Measurements from ENCODE around the gene PRR16. TPM values are rescaled to one million over a fixed set of nuclear protein-coding genes. Genes with fewer than 3 reads are reported as not detected.
A peak's percentile ranks its signal among the peaks of the same experiment; 100 is the strongest.

PRR16 gene
- total RNA-seq, 2 experiments from 2014 or later = not detected

GRCh38 chr5:120465436-120465961, 1.4 kb downstream of the PRR16 start:
- Mint-ChIP-seq H3K4me1 (ENCODE audit: low read depth) (peaks cover 17% of the 10 kb centered on the region), H3K27me3 (ENCODE audit: low read depth) (peaks cover 46% of the 10 kb centered on the region), H3K9me3 (ENCODE audit: insufficient read depth) (no peaks in the 10 kb centered on the region), H3K36me3 (ENCODE audit: low read depth) (no peaks in the 10 kb centered on the region), H3K27ac (no peak overlapping the region), H3K4me3 (peak overlapping the region; percentile 56)
- DNase-seq = no peak
- CTCF ChIA-PET = no interaction called here
- ATAC-seq = peak; percentile 45
- POLR2A ChIA-PET = no interaction called here

GRCh38 chr5:120466341-120467006, 2.4 kb downstream of the PRR16 start:
- Mint-ChIP-seq H3K4me1 (ENCODE audit: low read depth) (peaks cover 17% of the 10 kb centered on the region), H3K27me3 (ENCODE audit: low read depth) (peaks cover 46% of the 10 kb centered on the region), H3K9me3 (ENCODE audit: insufficient read depth) (no peaks in the 10 kb centered on the region), H3K27ac (no peak overlapping the region), H3K4me3 (no peak overlapping the region), H3K36me3 (ENCODE audit: low read depth) (no peaks in the 10 kb centered on the region)
- DNase-seq = no peak
- ATAC-seq = no peak
- CTCF ChIA-PET = no interaction called here
- POLR2A ChIA-PET = no interaction called here

GRCh38 chr5:120471971-120472370, 7.9 kb downstream of the PRR16 start:
- H3K4me1 Mint-ChIP-seq (ENCODE audit: low read depth) = no peaks in the 10 kb centered on the region
- no peak overlapping the region for H3K27ac Mint-ChIP-seq
- CTCF ChIA-PET = interaction anchor here (2.0 kb wide), 1 partner anchor 14 kb away, joined by 8 read pairs; no protein-coding TSS in a partner anchor
- no peak overlapping the region for H3K4me3 Mint-ChIP-seq
- DNase-seq (no peak), ATAC-seq (no peak)
- no peaks in the 10 kb centered on the region for H3K9me3 Mint-ChIP-seq (ENCODE audit: insufficient read depth)
- POLR2A ChIA-PET = no interaction called here
- peaks cover 9% of the 10 kb centered on the region for H3K27me3 Mint-ChIP-seq (ENCODE audit: low read depth)
- no peaks in the 10 kb centered on the region for H3K36me3 Mint-ChIP-seq (ENCODE audit: low read depth)

- POLR2A ChIA-PET = no interaction called here
- Mint-ChIP-seq H3K27ac (no peak overlapping the region), H3K4me1 (ENCODE audit: low read depth) (no peaks in the 10 kb centered on the region), H3K27me3 (ENCODE audit: low read depth) (peaks cover 4% of the 10 kb centered on the region), H3K36me3 (ENCODE audit: low read depth) (no peaks in the 10 kb centered on the region), H3K9me3 (ENCODE audit: insufficient read depth) (no peaks in the 10 kb centered on the region), H3K4me3 (no peak overlapping the region)
- CTCF ChIA-PET = no interaction called here
- ATAC-seq = no peak
- DNase-seq = no peak
Observed at GRCh38 chr5:120472911-120473310, 8.8 kb downstream of the PRR16 start.

DNA sequence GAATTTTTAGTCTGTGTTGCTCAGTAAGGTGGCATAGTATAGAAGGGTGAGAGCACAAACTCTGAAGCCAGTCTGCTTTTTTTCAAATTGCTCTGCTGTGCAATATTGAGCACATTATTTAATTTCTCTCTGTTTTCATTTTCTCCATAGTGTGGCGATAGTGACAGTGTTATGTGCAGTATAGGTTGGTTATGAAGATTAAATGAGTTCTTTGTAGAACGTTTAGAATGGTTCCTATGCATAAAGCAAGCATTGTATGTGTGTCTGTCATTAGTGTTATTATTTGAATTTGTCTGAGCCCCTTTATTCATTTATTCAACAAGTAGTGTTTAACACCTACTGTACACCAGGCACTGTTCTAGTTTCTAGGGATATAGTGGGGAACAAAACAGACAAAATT, 9.2 kb downstream of the PRR16 start:
- Mint-ChIP-seq H3K27me3 (ENCODE audit: low read depth) (peaks cover 4% of the 10 kb centered on the region), H3K4me1 (ENCODE audit: low read depth) (no peaks in the 10 kb centered on the region), H3K27ac (no peak overlapping the region), H3K36me3 (ENCODE audit: low read depth) (no peaks in the 10 kb centered on the region), H3K9me3 (ENCODE audit: insufficient read depth) (no peaks in the 10 kb centered on the region), H3K4me3 (no peak overlapping the region)
- CTCF ChIA-PET = no interaction called here
- POLR2A ChIA-PET = no interaction called here
- ATAC-seq (no peak), DNase-seq (no peak)

DNA sequence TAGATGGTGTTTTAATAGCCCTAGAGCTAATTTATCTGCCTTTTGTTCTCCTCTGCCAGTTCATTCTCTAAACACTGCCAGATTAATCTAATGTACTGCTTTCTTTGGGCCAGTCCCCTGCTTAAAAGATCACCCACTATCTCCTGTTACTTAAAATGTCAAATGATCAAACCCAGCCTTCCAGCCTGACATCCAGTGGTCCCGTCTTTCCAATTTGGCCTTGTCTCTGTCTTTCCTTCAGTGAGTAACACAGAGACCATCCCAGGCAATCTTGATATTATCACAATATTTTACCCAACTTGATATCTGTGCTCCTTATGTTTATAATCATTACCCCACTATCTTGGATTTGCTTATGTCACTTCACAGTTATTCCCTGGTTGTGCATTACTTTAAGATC, 12.0 kb downstream of the PRR16 start:
- H3K4me1 Mint-ChIP-seq (ENCODE audit: low read depth) = no peaks in the 10 kb centered on the region
- H3K9me3 Mint-ChIP-seq (ENCODE audit: insufficient read depth) = no peaks in the 10 kb centered on the region
- DNase-seq = no peak
- H3K27ac Mint-ChIP-seq = no peak overlapping the region
- no peaks in the 10 kb centered on the region for H3K36me3 Mint-ChIP-seq (ENCODE audit: low read depth)
- ChIA-PET POLR2A (no interaction called here), CTCF (no interaction called here)
- H3K4me3 Mint-ChIP-seq = no peak overlapping the region
- H3K27me3 Mint-ChIP-seq (ENCODE audit: low read depth) = peaks cover 2% of the 10 kb centered on the region
- no peak for ATAC-seq

- no peak for DNase-seq
- Mint-ChIP-seq H3K4me3 (no peak overlapping the region), H3K4me1 (ENCODE audit: low read depth) (no peaks in the 10 kb centered on the region), H3K27me3 (ENCODE audit: low read depth) (no peaks in the 10 kb centered on the region), H3K9me3 (ENCODE audit: insufficient read depth) (no peaks in the 10 kb centered on the region), H3K36me3 (ENCODE audit: low read depth) (no peaks in the 10 kb centered on the region), H3K27ac (no peak overlapping the region)
- CTCF ChIA-PET = no interaction called here
- POLR2A ChIA-PET = no interaction called here
- no peak for ATAC-seq
Observed at GRCh38 chr5:120479066-120479465, 15.0 kb downstream of the PRR16 start.

DNA sequence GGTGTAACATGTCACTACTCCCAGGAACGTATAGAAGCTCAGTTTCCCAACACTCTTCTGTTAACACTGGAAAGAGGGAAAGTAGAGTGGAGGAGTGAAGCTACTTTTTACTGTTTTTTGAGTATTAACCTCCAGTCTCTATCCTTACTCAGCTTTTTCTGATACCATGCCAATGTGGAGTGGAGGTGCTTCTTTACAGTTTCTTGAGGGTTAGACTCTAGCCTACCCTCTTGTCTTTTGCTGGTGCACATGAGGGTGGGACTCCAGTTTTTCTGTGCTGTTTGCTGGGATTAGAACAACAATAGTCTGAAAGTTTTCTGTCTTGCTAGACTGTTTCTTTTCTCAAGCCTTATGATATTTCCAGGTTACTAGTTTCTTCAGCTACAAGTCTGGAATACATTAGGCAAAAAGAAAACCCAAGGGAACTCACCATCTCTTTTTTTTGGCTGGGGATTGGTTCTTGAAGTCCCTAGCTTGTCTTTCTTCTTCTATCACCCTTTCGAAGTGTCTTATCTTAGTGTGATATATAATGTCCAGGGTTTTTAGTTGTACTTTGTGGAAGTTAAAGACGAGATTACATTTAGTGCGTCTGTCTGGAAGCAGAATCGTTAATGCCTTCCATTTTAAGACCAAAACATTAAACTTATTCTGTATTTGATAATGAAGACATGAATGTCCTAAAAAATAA, 35.9 kb downstream of the PRR16 start:
- DNase-seq = no peak
- Mint-ChIP-seq H3K36me3 (ENCODE audit: low read depth) (no peaks in the 10 kb centered on the region), H3K9me3 (ENCODE audit: insufficient read depth) (no peaks in the 10 kb centered on the region), H3K27ac (no peak overlapping the region), H3K27me3 (ENCODE audit: low read depth) (no peaks in the 10 kb centered on the region), H3K4me1 (ENCODE audit: low read depth) (no peaks in the 10 kb centered on the region), H3K4me3 (no peak overlapping the region)
- ATAC-seq = no peak
- POLR2A ChIA-PET = no interaction called here
- CTCF ChIA-PET = no interaction called here

GRCh38 chr5:120502531-120502930, 38.4 kb downstream of the PRR16 start:
- Mint-ChIP-seq H3K27me3 (ENCODE audit: low read depth) (no peaks in the 10 kb centered on the region), H3K4me3 (no peak overlapping the region), H3K4me1 (ENCODE audit: low read depth) (no peaks in the 10 kb centered on the region), H3K9me3 (ENCODE audit: insufficient read depth) (no peaks in the 10 kb centered on the region), H3K36me3 (ENCODE audit: low read depth) (no peaks in the 10 kb centered on the region), H3K27ac (no peak overlapping the region)
- CTCF ChIA-PET = no interaction called here
- POLR2A ChIA-PET = no interaction called here
- DNase-seq (no peak), ATAC-seq (no peak)

GRCh38 chr5:120503341-120503740, 39.2 kb downstream of the PRR16 start:
- Mint-ChIP-seq H3K4me1 (ENCODE audit: low read depth) (no peaks in the 10 kb centered on the region), H3K27ac (no peak overlapping the region), H3K9me3 (ENCODE audit: insufficient read depth) (no peaks in the 10 kb centered on the region), H3K27me3 (ENCODE audit: low read depth) (no peaks in the 10 kb centered on the region), H3K36me3 (ENCODE audit: low read depth) (no peaks in the 10 kb centered on the region), H3K4me3 (no peak overlapping the region)
- CTCF ChIA-PET = no interaction called here
- ATAC-seq = no peak
- DNase-seq = no peak
- POLR2A ChIA-PET = no interaction called here

- H3K36me3 Mint-ChIP-seq (ENCODE audit: low read depth) = no peaks in the 10 kb centered on the region
- no peaks in the 10 kb centered on the region for H3K4me1 Mint-ChIP-seq (ENCODE audit: low read depth)
- H3K27ac Mint-ChIP-seq = no peak overlapping the region
- H3K4me3 Mint-ChIP-seq = no peak overlapping the region
- H3K9me3 Mint-ChIP-seq (ENCODE audit: insufficient read depth) = no peaks in the 10 kb centered on the region
- ChIA-PET CTCF (no interaction called here), POLR2A (no interaction called here)
- no peak for DNase-seq
- no peaks in the 10 kb centered on the region for H3K27me3 Mint-ChIP-seq (ENCODE audit: low read depth)
- no peak for ATAC-seq
Observed at GRCh38 chr5:120504057-120504456, 40.0 kb downstream of the PRR16 start.

DNA sequence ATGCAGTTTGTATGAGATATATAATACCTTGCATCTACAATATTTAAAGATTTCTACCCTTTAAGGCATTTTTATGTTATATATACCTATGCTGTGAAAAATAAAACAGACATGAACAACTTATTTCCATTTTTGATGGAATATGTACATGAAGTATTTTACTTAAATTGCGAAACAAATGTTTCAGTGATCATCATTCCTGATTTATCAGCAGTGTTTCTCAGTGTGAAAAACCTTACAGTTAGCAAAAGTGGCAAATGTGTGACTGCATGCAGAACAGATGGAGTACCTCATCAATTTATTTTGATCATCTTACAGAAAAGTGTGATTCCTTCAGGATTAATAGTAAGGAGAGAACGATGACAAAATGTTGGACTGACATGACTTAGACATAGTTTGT, 43.1 kb downstream of the PRR16 start:
- POLR2A ChIA-PET = no interaction called here
- H3K27me3 Mint-ChIP-seq (ENCODE audit: low read depth) = no peaks in the 10 kb centered on the region
- DNase-seq (no peak), ATAC-seq (no peak)
- H3K27ac Mint-ChIP-seq = no peak overlapping the region
- no peaks in the 10 kb centered on the region for H3K36me3 Mint-ChIP-seq (ENCODE audit: low read depth)
- H3K4me1 Mint-ChIP-seq (ENCODE audit: low read depth) = no peaks in the 10 kb centered on the region
- H3K4me3 Mint-ChIP-seq = no peak overlapping the region
- no peaks in the 10 kb centered on the region for H3K9me3 Mint-ChIP-seq (ENCODE audit: insufficient read depth)
- CTCF ChIA-PET = no interaction called here
